Immature natural killer cell (primary cell): ENCODE results near the gene HBM. TPM values are rescaled to one million over a fixed set of nuclear protein-coding genes. Genes with fewer than 3 reads are reported as not detected.
"Not testable (repeated sequence)": the region's sequence is repeated elsewhere in the genome, so short reads cannot be mapped to it uniquely, and the experiment has no call there.

ENCODE experiments used
- DNase-seq, 3 donors: peaks; one replicate each; pipeline ENCODE4 v3.0.0; 2022; ENCODE audit warnings: mixed read lengths in 1 of 3
- H3K27ac Mint-ChIP-seq, 6 donors: one replicate each; pipeline ENCODE4 v1.8.0; 2020; ENCODE audit warnings: mixed read lengths in 6 of 6, mild to moderate bottlenecking in 5 of 6, inconsistent platforms in 4 of 6, moderate library complexity in 3 of 6
- H3K27me3 Mint-ChIP-seq, 3 donors: one replicate each; pipeline ENCODE4 v1.8.0; 2020 to 2021; ENCODE audit warnings: low read depth in 3 of 3, mild to moderate bottlenecking in 3 of 3, mixed read lengths in 3 of 3, moderate library complexity in 3 of 3, inconsistent platforms in 1 of 3
- H3K36me3 Mint-ChIP-seq, 3 donors: one replicate each; pipeline ENCODE4 v1.8.0; 2020; ENCODE audit warnings: mixed read lengths in 3 of 3, inconsistent platforms in 2 of 3, mild to moderate bottlenecking in 2 of 3
- H3K4me1 Mint-ChIP-seq, 2 donors: one replicate each; pipeline ENCODE4 v1.8.0; 2020; ENCODE audit warnings: inconsistent platforms in 2 of 2, mild to moderate bottlenecking in 2 of 2, mixed read lengths in 2 of 2, moderate library complexity in 1 of 2
- H3K4me3 Mint-ChIP-seq, 5 donors: one replicate each; pipeline ENCODE4 v1.8.0; 2020; ENCODE audit warnings: mild to moderate bottlenecking in 5 of 5, mixed read lengths in 5 of 5, inconsistent platforms in 3 of 5, moderate library complexity in 3 of 5
- H3K9me3 Mint-ChIP-seq, 6 donors: one replicate each; pipeline ENCODE4 v1.8.0; 2020; ENCODE audit warnings: mild to moderate bottlenecking in 6 of 6, mixed read lengths in 6 of 6, inconsistent platforms in 4 of 6, moderate library complexity in 3 of 6
- polyA plus RNA-seq, 3 donors: library from polyadenylated mRNA; unstranded; fragments of 300-500 nt; fragmentation: Illumina TruSeq; gene quantifications; one replicate each; pipeline ENCODE4 v1.2.3, GENCODE V29; 2021

Gene HBM
- polyA plus RNA-seq, 3 donors from 2014 or later: 2.5 TPM; not detected in 2

DNA sequence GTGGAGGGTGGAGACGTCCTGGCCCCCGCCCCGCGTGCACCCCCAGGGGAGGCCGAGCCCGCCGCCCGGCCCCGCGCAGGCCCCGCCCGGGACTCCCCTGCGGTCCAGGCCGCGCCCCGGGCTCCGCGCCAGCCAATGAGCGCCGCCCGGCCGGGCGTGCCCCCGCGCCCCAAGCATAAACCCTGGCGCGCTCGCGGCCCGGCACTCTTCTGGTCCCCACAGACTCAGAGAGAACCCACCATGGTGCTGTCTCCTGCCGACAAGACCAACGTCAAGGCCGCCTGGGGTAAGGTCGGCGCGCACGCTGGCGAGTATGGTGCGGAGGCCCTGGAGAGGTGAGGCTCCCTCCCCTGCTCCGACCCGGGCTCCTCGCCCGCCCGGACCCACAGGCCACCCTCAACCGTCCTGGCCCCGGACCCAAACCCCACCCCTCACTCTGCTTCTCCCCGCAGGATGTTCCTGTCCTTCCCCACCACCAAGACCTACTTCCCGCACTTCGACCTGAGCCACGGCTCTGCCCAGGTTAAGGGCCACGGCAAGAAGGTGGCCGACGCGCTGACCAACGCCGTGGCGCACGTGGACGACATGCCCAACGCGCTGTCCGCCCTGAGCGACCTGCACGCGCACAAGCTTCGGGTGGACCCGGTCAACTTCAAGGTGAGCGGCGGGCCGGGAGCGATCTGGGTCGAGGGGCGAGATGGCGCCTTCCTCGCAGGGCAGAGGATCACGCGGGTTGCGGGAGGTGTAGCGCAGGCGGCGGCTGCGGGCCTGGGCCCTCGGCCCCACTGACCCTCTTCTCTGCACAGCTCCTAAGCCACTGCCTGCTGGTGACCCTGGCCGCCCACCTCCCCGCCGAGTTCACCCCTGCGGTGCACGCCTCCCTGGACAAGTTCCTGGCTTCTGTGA lies 11.0 kb downstream of the HBM start, which contains the start of gene HBA1:
Gene HBA1, plus strand, starts transcription at position 204 of the 906 bp plus-strand sequence. Its CDS starts 37 bp downstream, at position 241.
- H3K27ac Mint-ChIP-seq, H3K36me3 Mint-ChIP-seq, H3K9me3 Mint-ChIP-seq: not testable (repeated sequence)
- H3K4me3 Mint-ChIP-seq: peak within 1 kb of the TSS; percentile 42 to 67 (median 60)
- peaks cover 15 to 20% of the 10 kb centered on the region in 2 donors for H3K4me1 Mint-ChIP-seq
- H3K27me3 Mint-ChIP-seq: peaks cover 16 to 30% (median 25%) of the 10 kb centered on the region in 3 donors
- peak in 1 of 3 donors; percentile 25 for DNase-seq

DNA sequence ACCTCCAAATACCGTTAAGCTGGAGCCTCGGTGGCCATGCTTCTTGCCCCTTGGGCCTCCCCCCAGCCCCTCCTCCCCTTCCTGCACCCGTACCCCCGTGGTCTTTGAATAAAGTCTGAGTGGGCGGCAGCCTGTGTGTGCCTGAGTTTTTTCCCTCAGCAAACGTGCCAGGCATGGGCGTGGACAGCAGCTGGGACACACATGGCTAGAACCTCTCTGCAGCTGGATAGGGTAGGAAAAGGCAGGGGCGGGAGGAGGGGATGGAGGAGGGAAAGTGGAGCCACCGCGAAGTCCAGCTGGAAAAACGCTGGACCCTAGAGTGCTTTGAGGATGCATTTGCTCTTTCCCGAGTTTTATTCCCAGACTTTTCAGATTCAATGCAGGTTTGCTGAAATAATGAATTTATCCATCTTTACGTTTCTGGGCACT lies 11.6 kb downstream of the HBM start:
- Mint-ChIP-seq H3K27me3 (peaks cover 15 to 30% (median 24%) of the 10 kb centered on the region in 3 donors), H3K27ac (no peak overlapping the region), H3K36me3 (no peaks in the 10 kb centered on the region), H3K4me3 (peak overlapping the region; percentile 42 to 67 (median 59)), H3K4me1 (peaks cover 15 to 20% of the 10 kb centered on the region in 2 donors), H3K9me3 (no peaks in the 10 kb centered on the region)
- DNase-seq: no peak

DNA sequence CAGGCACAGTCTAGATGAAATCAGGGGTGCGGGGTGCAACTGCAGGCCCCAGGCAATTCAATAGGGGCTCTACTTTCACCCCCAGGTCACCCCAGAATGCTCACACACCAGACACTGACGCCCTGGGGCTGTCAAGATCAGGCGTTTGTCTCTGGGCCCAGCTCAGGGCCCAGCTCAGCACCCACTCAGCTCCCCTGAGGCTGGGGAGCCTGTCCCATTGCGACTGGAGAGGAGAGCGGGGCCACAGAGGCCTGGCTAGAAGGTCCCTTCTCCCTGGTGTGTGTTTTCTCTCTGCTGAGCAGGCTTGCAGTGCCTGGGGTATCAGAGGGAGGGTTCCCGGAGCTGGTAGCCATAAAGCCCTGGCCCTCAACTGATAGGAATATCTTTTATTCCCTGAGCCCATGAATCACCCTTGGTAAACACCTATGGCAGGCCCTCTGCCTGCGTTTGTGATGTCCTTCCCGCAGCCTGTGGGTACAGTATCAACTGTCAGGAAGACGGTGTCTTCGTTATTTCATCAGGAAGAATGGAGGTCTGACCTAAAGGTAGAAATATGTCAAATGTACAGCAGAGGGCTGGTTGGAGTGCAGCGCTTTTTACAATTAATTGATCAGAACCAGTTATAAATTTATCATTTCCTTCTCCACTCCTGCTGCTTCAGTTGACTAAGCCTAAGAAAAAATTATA lies 12.3 kb downstream of the HBM start:
- peak overlapping the region; percentile 21 to 67 (median 47) for H3K4me3 Mint-ChIP-seq
- H3K36me3 Mint-ChIP-seq: no peaks in the 10 kb centered on the region
- H3K27me3 Mint-ChIP-seq: peaks cover 15 to 30% (median 24%) of the 10 kb centered on the region in 3 donors

DNA sequence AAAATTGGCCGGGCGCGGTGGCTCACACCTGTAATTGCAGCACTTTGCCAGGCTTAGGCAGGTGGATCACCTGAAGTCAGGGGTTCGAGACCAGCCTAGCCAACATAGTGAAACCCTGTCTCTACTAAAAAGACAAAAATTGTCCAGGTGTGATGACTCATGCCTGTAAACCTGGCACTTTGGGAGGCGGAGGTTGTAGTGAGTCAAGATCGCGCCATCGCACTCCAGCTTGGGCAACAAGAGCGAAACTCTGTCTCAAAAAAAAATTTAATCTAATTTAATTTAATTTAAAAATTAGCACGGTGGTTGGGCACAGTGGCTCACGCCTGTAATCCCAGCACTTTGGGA lies 12.9 kb downstream of the HBM start:
- DNase-seq: no peak
- Mint-ChIP-seq H3K27ac (no peak overlapping the region), H3K27me3 (peaks cover 15 to 30% (median 22%) of the 10 kb centered on the region in 3 donors), H3K36me3 (no peaks in the 10 kb centered on the region), H3K9me3 (no peaks in the 10 kb centered on the region), H3K4me1 (peaks cover 15 to 18% of the 10 kb centered on the region in 2 donors), H3K4me3 (peak overlapping the region in 1 of 5 donors; percentile 40)

More for the DNA sequence above, 12.3 kb downstream of the HBM start:
- Mint-ChIP-seq H3K9me3 (no peaks in the 10 kb centered on the region), H3K27ac (no peak overlapping the region), H3K4me1 (peaks cover 15 to 20% of the 10 kb centered on the region in 2 donors)
- DNase-seq: no peak

- Mint-ChIP-seq H3K27ac (no peak overlapping the region), H3K36me3 (no peaks in the 10 kb centered on the region), H3K9me3 (no peaks in the 10 kb centered on the region), H3K4me3 (peak overlapping the region; percentile 57 to 68 (median 68)), H3K4me1 (peaks cover 15 to 17% of the 10 kb centered on the region in 2 donors), H3K27me3 (peaks cover 15 to 28% (median 19%) of the 10 kb centered on the region in 3 donors)
- DNase-seq: no peak
These were observed 13.7 kb downstream of the HBM start for GRCh38 chr16:179211-180092.

DNA sequence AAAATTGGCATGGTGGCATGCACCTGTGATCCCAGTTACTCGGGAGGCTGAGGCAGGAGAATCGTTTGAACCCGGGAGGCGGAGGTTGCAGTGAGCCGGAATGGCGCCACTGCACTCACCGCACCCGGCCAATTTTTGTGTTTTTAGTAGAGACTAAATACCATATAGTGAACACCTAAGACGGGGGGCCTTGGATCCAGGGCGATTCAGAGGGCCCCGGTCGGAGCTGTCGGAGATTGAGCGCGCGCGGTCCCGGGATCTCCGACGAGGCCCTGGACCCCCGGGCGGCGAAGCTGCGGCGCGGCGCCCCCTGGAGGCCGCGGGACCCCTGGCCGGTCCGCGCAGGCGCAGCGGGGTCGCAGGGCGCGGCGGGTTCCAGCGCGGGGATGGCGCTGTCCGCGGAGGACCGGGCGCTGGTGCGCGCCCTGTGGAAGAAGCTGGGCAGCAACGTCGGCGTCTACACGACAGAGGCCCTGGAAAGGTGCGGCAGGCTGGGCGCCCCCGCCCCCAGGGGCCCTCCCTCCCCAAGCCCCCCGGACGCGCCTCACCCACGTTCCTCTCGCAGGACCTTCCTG lies 14.4 kb downstream of the HBM start, which contains the start of gene HBQ1:
Gene HBQ1, plus strand, starts transcription at position 359 of the 575 bp plus-strand sequence. Its CDS starts 28 bp downstream, at position 387.
- Mint-ChIP-seq H3K27ac (no peak within 1 kb of the TSS), H3K9me3 (no peaks in the 10 kb centered on the region), H3K4me1 (peaks cover 8 to 13% of the 10 kb centered on the region in 2 donors), H3K27me3 (peaks cover 12 to 22% (median 17%) of the 10 kb centered on the region in 3 donors), H3K36me3 (peaks cover 0 to 3% (median 0%) of the 10 kb centered on the region in 3 donors), H3K4me3 (peak within 1 kb of the TSS; percentile 57 to 68 (median 68))
- peak; percentile 52 to 58 (median 56) for DNase-seq

- Mint-ChIP-seq H3K27me3 (peaks cover 8 to 20% (median 14%) of the 10 kb centered on the region in 3 donors), H3K36me3 (peaks cover 0 to 6% (median 0%) of the 10 kb centered on the region in 3 donors), H3K4me3 (peak overlapping the region in 4 of 5 donors; percentile 47 to 68 (median 62)), H3K4me1 (peaks cover 7 to 10% of the 10 kb centered on the region in 2 donors), H3K9me3 (no peaks in the 10 kb centered on the region), H3K27ac (no peak overlapping the region)
- peak; percentile 79 to 84 (median 82) for DNase-seq
These were observed 15.1 kb downstream of the HBM start for GRCh38 chr16:180681-181564.

DNA sequence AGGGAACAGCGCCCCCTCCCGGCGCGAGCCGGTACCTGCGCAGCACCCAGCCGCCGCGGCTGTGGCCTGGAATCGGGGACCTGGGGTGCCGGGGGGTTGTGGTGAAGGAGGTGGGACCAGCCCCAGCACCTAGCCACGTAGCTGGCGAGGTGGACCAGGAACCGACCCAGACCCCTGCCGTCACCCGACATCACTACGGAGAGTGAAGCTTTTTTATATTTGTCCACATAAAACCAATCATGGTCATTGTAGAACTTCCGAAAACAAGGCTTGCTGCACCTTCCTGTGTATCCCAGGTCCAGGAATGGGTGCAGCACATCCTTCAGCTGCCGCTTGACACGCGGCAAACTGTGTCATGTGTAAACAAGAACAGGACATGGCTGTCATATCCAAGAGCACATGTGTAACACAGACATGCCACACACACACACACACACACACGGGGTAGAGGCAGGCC lies 15.8 kb downstream of the HBM start:
- peak overlapping the region in 2 of 5 donors; percentile 30 to 51 for H3K4me3 Mint-ChIP-seq
- no peak overlapping the region for H3K27ac Mint-ChIP-seq
- peaks cover 8 to 20% (median 14%) of the 10 kb centered on the region in 3 donors for H3K27me3 Mint-ChIP-seq
- H3K36me3 Mint-ChIP-seq: peaks cover 0 to 6% (median 0%) of the 10 kb centered on the region in 3 donors
- peaks cover 7 to 10% of the 10 kb centered on the region in 2 donors for H3K4me1 Mint-ChIP-seq
- H3K9me3 Mint-ChIP-seq: no peaks in the 10 kb centered on the region
- no peak for DNase-seq

- DNase-seq: no peak
- peaks cover 6 to 7% of the 10 kb centered on the region in 2 donors for H3K4me1 Mint-ChIP-seq
- no peak overlapping the region for H3K27ac Mint-ChIP-seq
- H3K9me3 Mint-ChIP-seq: no peaks in the 10 kb centered on the region
- no peak overlapping the region for H3K4me3 Mint-ChIP-seq
- H3K27me3 Mint-ChIP-seq: peaks cover 2 to 13% (median 12%) of the 10 kb centered on the region in 3 donors
- peaks cover 0 to 6% (median 0%) of the 10 kb centered on the region in 3 donors for H3K36me3 Mint-ChIP-seq
These were observed 17.2 kb downstream of the HBM start for GRCh38 chr16:183005-183404.

- no peak overlapping the region for H3K4me3 Mint-ChIP-seq
- no peaks in the 10 kb centered on the region for H3K9me3 Mint-ChIP-seq
- no peak for DNase-seq
- H3K27ac Mint-ChIP-seq: peak overlapping the region in 1 of 6 donors; percentile 64
- peaks cover 0 to 4% of the 10 kb centered on the region in 2 donors for H3K4me1 Mint-ChIP-seq
- H3K27me3 Mint-ChIP-seq: peaks cover 0 to 5% (median 0%) of the 10 kb centered on the region in 3 donors
- H3K36me3 Mint-ChIP-seq: peaks cover 2 to 21% (median 13%) of the 10 kb centered on the region in 3 donors
These were observed 19.4 kb downstream of the HBM start for GRCh38 chr16:185213-185612.

DNA sequence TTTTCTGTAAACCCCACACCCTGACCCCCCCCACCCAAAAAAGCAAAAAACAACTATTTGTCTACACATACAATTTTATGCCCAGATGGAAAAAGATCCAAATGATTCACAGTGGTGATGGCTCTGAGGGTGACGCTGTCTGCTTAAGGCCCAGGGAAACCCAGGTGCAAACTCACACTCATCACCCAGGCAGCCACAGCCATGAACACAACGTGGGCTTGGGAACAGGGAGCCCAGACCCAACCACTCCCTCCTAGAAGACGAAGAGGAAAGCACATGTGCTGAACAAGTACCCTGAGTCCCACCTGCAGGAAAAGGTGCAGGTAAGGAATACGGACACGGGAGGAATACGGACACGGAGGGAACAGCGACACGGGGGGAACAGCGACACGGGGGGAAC lies 19.9 kb downstream of the HBM start:
- peaks cover 0 to 7% (median 0%) of the 10 kb centered on the region in 3 donors for H3K27me3 Mint-ChIP-seq
- no peak for DNase-seq
- peaks cover 0 to 4% of the 10 kb centered on the region in 2 donors for H3K4me1 Mint-ChIP-seq
- H3K27ac Mint-ChIP-seq: peak overlapping the region in 1 of 6 donors; percentile 16
- no peak overlapping the region for H3K4me3 Mint-ChIP-seq
- H3K36me3 Mint-ChIP-seq: peaks cover 3 to 25% (median 15%) of the 10 kb centered on the region in 3 donors
- no peaks in the 10 kb centered on the region for H3K9me3 Mint-ChIP-seq

GRCh38 chr16:187330-187729 lies 21.6 kb downstream of the HBM start:
- no peak overlapping the region for H3K4me3 Mint-ChIP-seq
- peaks cover 0 to 3% of the 10 kb centered on the region in 2 donors for H3K4me1 Mint-ChIP-seq

More at GRCh38 chr16:187330-187729, 21.6 kb downstream of the HBM start:
- DNase-seq: no peak
- Mint-ChIP-seq H3K36me3 (peaks cover 10 to 39% (median 19%) of the 10 kb centered on the region in 3 donors), H3K9me3 (no peaks in the 10 kb centered on the region), H3K27me3 (peaks cover 0 to 14% (median 0%) of the 10 kb centered on the region in 3 donors), H3K27ac (no peak overlapping the region)
